ENCODE results near the gene IL1F10.

Gene IL1F10, protein sequence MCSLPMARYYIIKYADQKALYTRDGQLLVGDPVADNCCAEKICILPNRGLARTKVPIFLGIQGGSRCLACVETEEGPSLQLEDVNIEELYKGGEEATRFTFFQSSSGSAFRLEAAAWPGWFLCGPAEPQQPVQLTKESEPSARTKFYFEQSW

DNA sequence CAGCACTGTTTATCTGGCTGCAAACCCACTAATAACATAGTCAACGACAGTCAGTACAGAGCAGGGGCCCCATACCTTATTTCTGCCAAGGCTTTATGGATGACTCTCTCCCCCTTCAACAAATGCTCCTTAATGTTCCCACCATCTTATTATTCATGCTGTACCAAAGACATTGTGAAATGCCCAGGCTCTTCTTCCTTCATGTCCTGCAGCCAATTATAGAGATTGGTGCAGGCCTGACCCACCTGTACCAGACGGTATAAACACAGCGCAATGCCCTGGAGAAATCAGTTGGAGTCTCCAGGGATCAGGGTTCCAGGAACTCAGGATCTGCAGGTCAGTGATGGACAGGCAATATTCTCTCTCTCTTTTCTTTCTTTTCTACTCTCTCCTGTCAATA is at the start of gene IL1F10:
TSS of gene IL1F10 (plus strand) at position 290 of the 400 bp plus-strand sequence. CDS start 4,769 bp downstream, outside the sequence.
- no peak for DNase-seq (ENCODE audit: low read depth)

DNA sequence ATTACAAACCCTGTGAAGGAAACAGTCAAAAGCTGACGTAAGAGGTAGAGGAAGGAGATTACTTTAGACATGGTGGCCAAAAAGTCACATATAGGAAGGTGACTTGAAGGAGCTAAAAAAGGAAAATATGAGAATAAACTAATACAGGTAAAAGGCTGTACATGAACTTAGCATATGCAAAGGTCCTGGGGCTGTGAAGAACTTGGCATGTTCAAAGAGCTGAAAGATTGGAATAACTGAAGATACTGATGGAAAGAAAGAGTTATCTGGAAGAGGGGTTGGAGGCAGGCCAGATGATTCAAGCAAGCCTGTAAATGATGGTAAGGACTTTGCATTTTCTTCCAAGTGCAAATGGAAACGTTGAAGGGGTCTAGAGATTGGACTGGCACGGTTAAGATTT is 49.3 kb upstream of the IL1F10 start:
- DNase-seq (ENCODE audit: low read depth) = no peak

DNA sequence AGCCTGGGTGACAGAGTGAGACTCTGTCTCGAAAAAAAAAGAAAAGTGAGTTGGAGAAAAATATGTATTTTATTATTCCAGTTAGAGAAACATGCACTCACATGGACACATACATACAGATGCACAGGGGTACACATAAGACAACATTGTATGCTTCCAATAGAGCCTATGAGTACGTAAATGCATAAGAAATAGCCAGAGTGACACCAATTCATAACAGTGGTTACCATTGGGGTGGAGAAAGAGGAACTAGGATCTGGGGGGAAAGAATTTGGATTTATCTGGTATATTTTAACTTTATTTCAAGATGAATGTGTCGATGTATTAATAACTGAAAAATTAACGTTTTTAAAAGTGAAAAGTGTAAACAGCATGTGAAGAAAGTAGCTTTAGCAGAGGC is 46.5 kb upstream of the IL1F10 start:
- DNase-seq (ENCODE audit: low read depth) = no peak

DNA sequence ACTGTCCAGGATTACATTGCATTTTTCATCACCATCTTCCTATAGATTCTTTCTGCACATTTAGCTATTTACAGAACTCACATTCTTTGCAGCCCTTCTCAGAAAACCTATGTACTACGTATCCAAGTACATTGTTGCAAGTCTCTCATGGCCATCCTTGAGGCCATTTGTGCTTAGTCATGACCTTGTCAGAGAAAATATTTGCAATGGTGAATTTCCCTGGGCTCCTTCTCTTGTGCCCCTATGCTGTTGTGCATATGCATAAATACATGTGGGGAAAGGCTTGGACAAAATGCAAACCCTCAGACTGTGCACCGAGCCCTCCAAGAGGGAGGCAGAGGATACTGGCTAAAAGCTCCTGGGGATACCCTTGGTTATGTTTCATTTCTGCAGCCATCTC is 43.0 kb upstream of the IL1F10 start:
- no peak for DNase-seq (ENCODE audit: low read depth)

DNA sequence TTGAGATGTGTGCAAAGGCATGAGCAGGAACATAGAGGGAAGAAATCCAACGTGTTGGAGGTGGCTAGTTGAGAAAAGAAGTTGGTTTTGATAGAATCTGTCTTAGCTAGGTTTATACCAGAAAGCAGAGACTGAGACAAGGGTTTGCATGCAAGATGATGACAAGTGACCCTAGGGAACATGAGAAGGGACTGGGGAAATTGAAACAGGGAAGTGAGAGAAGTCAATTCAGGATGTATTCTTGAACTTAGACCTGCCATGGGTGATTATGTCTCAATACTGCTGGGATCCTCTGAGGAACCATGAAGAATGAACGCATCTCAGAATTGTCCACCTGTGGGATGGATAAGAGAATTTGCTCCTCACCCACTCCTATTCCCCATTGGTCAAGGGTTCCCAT is 42.0 kb upstream of the IL1F10 start:
- no peak for DNase-seq (ENCODE audit: low read depth)

DNA sequence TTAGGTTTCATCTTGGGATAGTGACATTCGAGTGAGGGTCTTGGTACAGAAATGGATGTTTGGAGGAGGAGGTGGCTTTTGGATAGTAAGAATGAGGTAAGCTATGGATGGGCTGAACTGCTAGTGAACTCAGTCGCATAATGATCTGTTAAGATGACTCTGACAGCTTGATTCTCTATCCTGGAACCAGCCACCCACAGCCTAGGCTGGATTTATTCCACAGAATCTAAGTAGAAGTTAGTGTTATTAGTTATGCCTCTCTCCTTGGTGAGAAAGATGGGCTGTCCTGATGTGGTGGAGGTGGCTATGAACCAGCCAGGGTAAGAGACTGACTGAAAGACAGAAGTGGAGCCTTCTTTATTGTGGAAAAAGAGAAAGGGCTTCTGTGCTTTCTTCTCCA is 40.1 kb upstream of the IL1F10 start:
- no peak for DNase-seq (ENCODE audit: low read depth)

DNA sequence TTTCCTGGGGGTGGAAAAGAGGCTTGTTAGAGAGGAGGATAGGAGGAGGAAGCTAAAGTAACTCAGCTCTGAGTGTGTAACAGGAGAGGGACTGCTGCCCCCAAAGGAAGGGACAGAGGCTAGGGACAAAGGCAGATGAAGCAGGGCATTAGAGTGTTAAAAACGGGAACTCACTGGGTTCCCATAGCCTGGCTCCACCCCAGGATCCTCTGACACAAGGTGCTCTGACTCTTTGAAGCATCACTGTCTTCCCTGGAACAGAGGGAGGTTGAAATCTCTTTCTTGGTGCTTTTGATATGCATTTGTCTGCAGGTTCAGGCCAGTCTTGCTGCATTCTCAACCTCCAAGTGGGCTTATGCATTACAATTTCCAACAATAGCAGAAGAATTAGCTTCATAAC is 39.7 kb upstream of the IL1F10 start:
- no peak for DNase-seq (ENCODE audit: low read depth)

DNA sequence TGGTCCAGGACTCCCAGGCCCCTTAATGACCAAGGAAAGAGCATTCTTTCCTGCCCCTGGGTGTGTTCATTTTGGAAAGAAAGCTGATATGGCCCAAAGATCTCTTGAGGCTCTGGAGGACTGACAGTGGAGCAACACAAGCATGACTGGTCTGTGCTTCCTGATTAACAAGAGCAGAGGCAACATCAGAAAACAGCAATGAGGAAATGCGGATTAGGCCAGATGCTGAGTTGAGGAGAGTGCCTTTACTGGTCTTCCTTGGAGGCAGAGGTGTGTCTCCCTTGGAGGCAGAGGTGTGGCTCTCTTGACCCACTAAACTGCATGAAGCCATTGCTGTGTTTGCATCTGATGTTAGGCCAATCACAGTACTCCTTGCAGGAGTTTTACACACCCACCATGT is 35.0 kb upstream of the IL1F10 start:
- DNase-seq (ENCODE audit: low read depth) = no peak

DNA sequence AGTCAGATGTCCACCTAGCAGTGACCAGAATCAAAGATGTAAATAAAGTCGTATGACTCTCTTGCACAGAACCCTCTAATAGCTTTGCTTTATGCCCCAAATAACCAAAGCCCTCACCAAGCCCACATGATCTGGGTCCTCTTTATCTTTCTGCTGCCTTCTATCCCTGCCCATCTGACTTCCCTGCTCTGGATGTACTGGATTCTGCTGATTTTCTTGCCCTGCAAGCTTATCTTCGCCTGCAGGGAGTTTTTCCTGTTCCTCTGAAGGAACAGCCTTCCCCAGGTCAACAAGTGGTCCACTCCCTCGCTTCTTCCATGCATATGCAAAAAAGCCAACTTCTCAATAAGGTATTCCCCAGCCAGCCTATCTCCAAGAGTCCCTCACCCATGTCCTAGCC is 33.8 kb upstream of the IL1F10 start:
- DNase-seq (ENCODE audit: low read depth) = no peak

DNA sequence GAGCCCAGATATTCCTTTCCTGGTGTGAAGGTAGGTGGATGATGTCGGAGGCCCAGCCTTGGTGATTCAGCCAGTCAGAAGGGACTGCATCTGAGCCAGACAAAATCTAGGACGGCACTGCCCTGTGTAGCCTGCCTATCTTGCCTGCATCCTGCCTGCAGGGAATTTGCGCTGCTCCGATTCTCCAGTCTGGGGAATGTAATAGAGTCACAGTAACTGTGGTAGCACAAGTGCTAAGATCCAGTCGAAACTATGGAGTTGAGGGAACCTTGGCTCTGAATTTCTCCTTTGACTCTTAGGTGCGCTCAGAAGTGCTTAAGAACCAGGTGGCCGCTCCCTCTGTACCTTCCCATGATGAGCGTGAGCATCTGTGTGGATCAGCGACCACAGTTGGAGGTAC is 31.0 kb upstream of the IL1F10 start:
- no peak for DNase-seq (ENCODE audit: low read depth)

DNA sequence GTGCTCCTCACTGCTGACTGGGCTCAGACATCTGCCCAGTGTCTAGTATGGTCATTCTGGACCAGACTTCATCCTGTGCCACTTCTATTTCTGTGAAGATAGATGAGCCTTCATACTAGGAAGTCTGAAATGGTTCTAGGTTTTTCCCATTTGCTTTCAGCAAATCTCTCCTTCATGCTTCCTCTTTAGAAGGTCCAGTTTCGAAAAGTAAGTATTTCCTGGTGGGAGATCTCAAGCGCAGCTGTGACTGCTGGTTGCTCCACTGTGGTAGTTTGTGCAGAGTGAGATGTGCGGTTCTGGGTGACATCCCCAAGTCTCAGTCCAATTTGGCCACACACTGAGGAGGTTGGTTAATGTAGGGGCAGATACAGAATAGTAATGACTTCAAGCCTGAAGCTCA is 29.5 kb upstream of the IL1F10 start:
- no peak for DNase-seq (ENCODE audit: low read depth)

DNA sequence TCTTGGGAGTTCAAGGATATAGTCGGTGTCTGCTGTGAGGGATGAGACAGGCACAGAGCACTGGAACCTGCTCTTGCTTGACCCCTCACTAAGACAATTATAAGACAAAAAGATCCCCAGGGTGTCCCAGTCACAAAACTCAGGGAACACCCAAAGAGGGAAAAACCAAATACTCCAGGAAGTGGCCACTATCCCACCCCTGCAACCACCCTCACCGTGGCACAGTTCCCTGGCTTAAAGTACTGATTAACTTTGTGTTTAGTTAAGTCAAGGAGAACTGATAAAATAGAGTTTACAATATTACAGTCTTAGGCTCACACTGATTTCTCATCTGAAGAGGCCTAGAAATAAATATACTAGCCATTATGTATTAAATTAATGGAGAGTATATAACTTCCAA is 28.6 kb upstream of the IL1F10 start:
- no peak for DNase-seq (ENCODE audit: low read depth)

DNA sequence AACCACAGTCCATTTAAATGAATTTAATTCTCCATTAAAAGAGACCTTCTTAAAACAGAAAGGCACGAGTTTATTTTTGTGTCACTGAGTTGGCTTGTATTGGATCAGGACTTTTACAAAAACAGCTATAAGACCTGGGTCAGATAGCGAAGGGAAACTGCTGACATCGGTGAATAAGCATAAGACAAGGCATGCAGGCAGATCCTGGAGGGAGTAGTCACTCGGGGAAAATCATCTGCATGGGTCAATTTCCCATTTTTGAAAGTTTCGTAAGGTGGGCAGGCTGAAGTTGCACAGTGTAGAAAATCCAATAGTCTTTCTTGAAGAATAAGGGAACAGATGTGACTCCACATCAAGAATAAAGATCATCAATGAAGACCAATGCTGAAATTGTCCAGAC is 28.1 kb upstream of the IL1F10 start:
- DNase-seq (ENCODE audit: low read depth) = no peak

DNA sequence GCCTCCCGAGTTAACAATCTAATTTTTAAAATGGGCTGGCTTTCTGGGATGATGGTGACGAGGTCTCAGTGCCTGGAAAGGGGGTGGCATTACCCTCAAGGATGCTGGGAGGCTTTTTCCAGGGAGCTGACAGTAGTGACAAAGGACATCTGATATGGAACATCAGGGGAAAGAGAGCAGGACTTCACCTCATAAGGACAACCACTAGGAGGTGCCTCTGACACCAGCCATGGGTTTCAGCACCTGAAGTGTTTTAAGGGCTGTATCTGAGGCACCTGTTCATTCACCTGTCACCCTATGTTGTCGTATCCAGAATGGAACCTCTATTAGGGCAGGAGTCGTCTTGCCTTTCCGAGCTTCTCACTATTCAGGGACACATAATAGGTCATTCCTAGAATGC is 25.9 kb upstream of the IL1F10 start:
- no peak for DNase-seq (ENCODE audit: low read depth)

DNA sequence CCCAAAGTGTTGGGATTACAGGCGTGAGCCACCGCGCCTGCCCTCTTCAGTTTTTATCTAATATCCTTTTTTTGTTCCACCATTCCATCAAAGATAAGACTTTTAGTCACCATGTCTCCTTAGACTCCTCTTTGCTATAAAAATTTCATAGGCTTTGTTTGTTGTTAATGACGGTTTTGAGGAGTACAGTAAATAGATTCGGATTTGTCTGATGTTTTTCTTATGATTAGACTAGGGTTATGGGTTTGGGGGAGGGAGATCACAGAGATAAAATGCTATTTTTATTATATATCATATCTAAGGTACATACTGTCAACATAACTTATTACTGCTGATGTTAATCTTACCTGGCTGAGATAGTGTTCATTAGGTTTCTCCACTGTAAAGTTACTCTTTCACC is 21.3 kb upstream of the IL1F10 start:
- DNase-seq (ENCODE audit: low read depth) = no peak

DNA sequence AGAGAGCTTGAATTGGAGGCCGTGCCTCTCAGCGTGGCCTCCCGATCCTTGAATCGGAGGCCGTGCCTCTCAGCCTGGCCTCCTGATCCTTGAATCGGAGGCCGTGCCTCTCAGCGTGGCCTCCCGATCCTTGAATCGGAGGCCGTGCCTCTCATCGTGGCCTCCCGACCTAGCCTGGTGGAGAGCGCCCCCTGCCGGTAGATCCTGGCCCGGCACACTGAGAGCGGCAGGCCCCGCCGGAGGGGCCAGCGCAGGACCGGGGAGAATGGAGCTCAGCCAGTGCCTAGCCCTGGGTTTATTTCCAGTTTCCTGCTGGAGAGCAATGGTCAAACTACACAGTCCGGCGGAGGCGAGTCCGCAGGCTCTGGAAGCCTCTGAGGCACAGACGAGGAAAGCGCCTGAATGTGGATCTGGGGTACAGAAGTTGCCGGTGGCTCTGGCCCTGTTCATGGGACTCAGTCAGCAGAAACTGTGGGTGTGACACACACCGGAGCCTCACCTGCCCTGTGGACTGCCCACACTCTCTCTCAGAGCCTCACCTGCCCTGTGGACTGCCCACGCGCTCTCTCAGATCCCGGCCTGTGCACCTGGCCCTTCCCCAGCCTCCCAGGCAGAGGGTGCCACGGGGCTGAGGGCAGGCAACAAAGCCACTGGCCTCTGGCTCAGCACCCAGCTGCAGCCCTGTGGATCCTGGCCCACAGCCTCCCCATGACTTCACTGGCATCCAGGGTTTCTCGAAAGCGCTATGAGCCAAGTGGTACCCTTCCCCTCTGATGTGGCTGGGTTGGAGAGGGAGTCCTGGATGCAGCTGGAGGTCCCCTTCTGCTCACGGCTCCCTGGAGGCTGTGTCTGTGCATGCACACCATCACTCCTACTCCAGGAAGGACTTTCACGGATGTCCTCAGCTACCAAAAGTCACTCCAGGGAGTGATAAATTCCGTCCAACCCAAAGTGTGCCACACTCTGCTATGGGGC is 16.6 kb upstream of the IL1F10 start:
- no peak for DNase-seq (ENCODE audit: low read depth)

DNA sequence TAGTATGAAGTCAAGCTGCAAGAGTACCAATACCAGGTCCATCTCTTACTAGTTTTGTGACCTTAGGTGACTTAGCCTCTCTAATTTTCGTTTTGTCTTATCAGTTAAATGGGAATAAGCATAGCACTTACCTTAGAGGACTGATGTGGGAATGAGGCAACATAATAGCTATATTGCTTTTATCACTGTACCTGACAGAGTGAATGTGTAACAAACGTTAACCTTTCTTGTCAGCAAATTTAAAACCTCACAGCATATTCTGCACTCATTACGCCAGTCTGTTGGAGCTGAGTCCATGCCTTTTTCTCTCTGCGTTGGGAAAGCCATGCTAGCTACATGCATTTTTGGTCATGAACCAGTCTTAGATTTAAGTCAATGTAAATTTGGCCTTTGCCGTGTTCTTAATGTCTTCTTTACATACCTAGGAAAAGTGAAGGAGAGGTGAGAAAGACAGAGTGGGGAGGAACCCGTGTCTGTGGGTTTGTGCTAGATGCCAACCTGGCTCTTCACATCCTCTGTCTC is 15.3 kb upstream of the IL1F10 start, which contains the start of gene IL36B:
TSS of gene IL36B (minus strand) at position 472 of the 522 bp plus-strand sequence.
- no peak for DNase-seq (ENCODE audit: low read depth)

DNA sequence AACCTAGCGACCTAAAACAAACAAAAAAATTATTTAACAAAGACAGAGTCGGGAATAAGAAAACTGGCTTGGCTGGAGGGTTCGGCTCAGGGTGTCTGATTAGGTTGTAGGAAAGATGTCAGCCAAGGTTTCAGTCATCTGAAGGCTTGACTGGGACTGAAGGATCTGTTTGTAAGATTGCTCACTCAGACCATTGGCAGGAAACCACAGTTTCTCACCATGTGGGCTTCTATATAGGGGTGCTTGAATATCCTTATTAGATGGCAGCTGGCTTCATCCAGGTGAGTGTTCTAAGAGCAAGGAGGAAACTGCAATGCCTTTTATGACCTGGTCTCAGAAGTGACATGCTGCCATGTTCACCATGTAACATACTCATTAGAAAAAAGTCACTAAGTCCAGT is 14.1 kb upstream of the IL1F10 start:
- no peak for DNase-seq (ENCODE audit: low read depth)

DNA sequence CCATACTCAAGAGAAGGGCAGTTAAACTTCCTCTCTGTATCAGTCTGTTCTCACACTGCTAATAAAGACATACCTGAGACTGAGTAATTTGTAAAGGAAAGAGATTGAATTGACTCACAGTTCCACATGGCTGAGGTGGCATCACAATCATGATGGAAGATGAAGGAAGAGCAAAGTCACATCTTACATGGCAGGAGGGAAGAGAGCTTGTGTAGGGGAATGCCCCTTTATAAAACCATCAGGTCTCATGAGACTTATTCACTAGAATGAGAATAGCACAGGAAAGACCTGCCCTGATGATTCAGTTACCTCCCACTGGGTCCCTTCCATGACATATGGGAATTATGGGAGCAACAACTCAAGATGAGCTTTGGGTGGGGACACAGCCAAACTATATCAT is 13.7 kb upstream of the IL1F10 start:
- DNase-seq (ENCODE audit: low read depth) = no peak

DNA sequence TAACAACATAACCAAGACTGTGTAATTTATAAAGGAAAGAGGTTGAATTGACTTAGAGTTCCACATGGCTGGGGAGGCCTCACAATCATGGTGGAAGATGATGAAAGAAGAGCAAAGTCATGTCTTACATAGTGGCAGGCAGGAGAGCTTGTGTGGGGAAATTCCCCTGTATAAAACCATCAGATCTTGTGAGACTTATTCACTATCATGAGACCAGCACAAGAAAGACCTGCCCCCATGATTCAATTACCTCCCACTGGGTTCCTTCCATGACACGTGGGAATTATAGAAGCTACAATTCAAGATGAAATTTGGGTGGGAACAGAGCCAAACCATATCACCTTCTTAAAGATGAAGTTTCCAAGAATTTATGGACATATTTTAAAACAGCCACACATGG is 11.2 kb upstream of the IL1F10 start:
- no peak for DNase-seq (ENCODE audit: low read depth)

DNA sequence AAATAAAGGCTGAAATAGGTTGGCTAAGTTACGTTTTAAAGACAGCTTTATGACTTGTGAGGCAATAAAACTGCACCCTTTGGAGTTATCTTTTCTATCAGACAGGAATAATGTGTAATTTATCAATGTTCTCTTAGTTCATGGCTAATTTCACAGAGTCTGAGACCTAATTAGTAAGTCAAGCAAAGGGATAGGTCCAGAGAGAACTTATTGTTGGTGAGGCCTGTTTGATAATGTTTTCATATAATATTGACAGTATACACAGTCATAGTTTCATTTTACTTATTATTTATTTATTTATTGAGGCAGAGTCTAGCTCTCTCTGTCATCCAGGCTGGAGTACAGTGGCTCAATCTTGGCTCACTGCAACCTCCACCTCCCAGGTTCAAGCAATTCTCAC is 10.7 kb upstream of the IL1F10 start:
- DNase-seq (ENCODE audit: low read depth) = no peak

DNA sequence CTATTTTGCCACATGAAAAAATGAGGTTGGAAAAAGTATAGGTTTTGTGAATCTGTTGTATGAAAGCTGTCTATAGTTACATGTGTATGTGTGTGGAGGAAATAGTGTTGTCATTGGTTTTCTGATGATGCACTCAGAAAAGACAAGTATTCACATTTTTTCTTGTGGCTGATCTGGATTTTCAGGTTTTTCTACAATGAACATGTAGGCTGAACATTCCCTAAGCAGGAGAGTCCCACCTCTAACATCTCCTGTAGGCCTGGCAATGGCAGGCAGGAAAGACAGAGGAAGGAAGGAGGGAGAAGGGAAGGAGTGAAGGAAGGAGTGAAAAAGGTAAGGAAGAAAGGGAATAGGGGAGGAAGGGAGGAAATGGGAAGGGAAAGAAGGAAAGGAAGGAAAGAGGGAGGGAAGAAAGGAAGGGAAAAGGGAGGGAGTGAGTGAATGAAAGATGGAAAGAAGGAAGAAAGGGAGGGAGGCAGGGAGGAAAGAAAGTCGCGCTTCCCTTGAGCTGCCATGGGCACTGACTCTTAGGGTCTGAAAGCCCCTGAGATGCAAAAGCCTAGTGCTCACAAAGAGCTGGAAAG is 9.3 kb upstream of the IL1F10 start:
- DNase-seq (ENCODE audit: low read depth) = no peak

All from non-pigmented ciliary epithelial cell (primary cell).